Measurements from ENCODE around the gene CIAO3.
"Not testable (repeated sequence)": the region's sequence is repeated elsewhere in the genome, so short reads cannot be mapped to it uniquely, and the experiment has no call there.

The CIAO3 gene

GRCh38 chr16:759110-759910 lies 18.5 kb upstream of the CIAO3 start:
- DNase-seq, result no peak

GRCh38 chr16:756428-756827 lies 15.6 kb upstream of the CIAO3 start:
- DNase-seq, result no peak

GRCh38 chr16:754656-755055 lies 13.9 kb upstream of the CIAO3 start:
- DNase-seq, result no peak

- not testable (repeated sequence) for DNase-seq
Measured at GRCh38 chr16:754121-754607, 13.4 kb upstream of the CIAO3 start.

GRCh38 chr16:752007-752312 lies 11.2 kb upstream of the CIAO3 start:
- no peak for DNase-seq

GRCh38 chr16:751152-752006 lies 10.6 kb upstream of the CIAO3 start:
- no peak for DNase-seq

GRCh38 chr16:750485-750884 lies 9.7 kb upstream of the CIAO3 start:
- no peak for DNase-seq

GRCh38 chr16:749010-749409 lies 8.2 kb upstream of the CIAO3 start:
- DNase-seq, result no peak

GRCh38 chr16:747978-748746 lies 7.4 kb upstream of the CIAO3 start:
- no peak for DNase-seq

GRCh38 chr16:746637-747036 lies 5.8 kb upstream of the CIAO3 start:
- no peak for DNase-seq

- peak; percentile 35 for DNase-seq
Measured at GRCh38 chr16:745739-746138, 4.9 kb upstream of the CIAO3 start.

- no peak for DNase-seq
Measured at GRCh38 chr16:743794-744500, 3.1 kb upstream of the CIAO3 start.

- DNase-seq, result not testable (repeated sequence)
Measured at GRCh38 chr16:742894-743293, 2.1 kb upstream of the CIAO3 start.

GRCh38 chr16:741986-742629 lies 1.3 kb upstream of the CIAO3 start:
- DNase-seq, result no peak

GRCh38 chr16:740459-740763 lies 386 bp downstream of the CIAO3 start:
- DNase-seq, result no peak

GRCh38 chr16:739560-740458 lies 988 bp downstream of the CIAO3 start:
- no peak for DNase-seq

- no peak for DNase-seq
Measured at GRCh38 chr16:736936-737481, 3.8 kb downstream of the CIAO3 start.

- DNase-seq, result no peak
Measured at GRCh38 chr16:735982-736453, 4.8 kb downstream of the CIAO3 start.

GRCh38 chr16:734981-735881 lies 5.6 kb downstream of the CIAO3 start:
- DNase-seq, result no peak

Data from CD4-positive, alpha-beta T cell treated with Interleukin-6 for 4 hours (primary cell).